NOMO-1 treated with DMSO at 0.1 percent for 48 hours (cell line): ENCODE results near the gene COG4.
"Not testable (repeated sequence)": the region's sequence is repeated elsewhere in the genome, so short reads cannot be mapped to it uniquely, and the experiment has no call there.

Source experiments
- DNase-seq: peaks from one replicate; lab custom pipeline; 2025; ENCODE audit not compliant: unreplicated experiment; lab: John Stamatoyannopoulos, UW

Gene COG4

GRCh38 chr16:70457446-70458166 is 65.7 kb downstream of the COG4 start:
- DNase-seq, result no peak

DNA sequence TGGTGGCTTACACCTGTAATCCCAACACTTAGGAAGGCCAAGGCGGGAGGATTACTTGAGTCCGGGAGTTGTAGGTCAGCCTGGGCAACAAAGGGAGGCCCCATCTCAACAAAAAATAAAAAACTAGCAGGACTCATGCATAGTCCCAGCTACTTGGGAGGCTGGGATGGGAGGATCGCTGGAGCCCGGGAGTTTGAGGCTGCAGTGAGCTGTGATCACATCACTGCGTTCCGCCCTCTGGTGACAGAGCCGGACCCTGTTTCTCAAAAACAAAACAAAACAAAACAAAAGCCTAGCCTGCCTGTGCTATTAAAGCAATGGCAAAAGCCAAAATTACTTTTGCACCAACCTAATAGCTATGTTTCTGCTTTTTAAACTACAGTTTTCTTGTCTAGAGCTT is 67.4 kb downstream of the COG4 start:
- DNase-seq, result no peak

GRCh38 chr16:70454222-70455034 is 68.9 kb downstream of the COG4 start, which contains the start of gene FCSK:
TSS of gene FCSK (plus strand) at chr16:70454595. CDS start at chr16:70463191, 8,596 bp downstream.
- peak; percentile 51 for DNase-seq

DNA sequence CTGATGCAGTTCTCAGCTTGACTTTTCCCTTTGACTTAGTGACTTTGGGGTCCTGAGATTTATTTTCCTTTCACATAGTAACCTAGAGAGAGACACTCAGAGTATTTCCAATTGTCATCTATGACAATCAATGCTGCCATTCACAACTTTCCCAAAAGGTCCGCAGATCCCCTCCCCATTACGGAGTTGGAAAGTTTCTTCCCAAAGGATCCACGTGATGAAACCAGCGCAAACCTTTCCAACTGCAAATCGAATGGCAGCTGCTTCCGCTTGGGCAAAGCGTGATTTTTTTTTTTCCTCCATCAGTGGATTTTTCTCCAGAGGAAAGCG is 69.5 kb downstream of the COG4 start:
- DNase-seq, result no peak

DNA sequence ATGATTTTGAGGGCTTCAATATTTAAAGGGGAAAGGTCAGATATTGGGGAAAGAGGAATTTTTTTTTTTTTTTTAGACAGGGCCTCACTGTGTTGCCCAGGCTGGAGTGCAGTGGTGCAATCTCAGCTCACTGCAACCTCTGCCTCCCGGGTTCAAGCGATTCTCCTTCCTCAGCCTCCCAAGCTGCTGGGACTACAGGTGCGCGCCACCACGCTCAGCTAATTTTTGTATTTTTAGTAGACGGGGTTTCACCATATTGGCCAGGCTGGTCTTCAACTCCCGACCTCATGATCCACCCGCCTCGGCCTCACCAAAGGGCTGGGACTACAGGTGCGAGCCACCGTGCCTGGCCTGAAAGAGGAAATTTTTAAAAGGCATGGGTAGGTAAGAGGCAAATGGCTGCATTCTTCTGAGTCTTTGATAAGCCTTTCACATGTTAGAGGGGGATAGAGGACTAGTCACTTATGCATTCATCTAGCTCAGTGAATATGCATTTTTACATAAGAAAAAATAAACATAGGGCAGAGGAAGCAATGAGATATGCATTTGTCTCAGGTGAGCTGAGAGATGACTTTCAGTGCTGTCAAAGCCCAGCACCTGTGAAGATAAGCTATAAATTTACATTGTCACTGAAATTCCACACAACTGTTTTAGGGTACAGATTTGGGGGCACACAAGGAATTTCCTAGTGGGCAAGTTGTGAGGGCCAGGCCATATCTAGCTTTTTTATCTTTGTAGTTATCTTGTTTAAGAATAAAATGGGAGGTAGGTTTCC is 70.0 kb downstream of the COG4 start:
- no peak for DNase-seq

GRCh38 chr16:70451004-70451340 is 72.4 kb downstream of the COG4 start:
- DNase-seq, result not testable (repeated sequence)

- not testable (repeated sequence) for DNase-seq
Observed at GRCh38 chr16:70450142-70451003, 73.0 kb downstream of the COG4 start.

- DNase-seq, result no peak
Observed at GRCh38 chr16:70448075-70448474, 75.3 kb downstream of the COG4 start.

DNA sequence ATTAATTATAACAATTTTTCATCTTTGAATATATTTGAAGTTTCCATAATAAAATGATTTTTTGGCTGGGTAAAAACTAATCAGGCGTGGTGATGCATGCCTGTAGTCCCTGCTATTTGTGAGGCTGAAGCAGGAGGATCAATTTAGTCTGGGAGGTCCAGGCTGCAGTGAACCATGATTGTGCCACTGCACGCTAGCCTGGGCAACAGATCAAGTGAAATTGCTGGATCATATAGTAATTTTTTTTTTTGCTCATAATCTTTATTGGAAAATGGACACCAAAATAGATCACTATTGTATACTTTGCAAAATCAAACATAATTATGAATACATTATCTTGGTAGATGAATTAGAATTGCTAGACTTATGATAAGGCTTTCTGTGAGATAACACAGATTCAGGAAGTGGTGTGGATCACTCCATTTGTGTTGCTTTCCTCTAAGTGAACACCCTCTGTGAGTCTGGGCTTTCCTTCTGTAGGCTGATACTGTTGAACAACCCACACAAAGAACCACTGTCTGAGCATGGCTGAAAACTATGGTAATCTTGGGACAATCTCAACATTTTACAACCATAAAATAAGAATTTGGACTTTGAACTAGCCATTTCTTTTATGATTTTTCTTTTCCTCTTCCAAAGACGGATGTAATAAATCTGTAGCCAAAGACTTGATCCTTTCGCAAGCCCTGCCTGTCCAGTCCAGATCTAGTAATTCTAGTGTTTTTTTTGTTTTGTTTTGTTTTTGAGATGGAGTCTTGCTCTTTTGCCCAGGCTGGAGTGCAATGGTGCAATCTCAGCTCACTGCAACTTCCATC is 78.9 kb downstream of the COG4 start:
- DNase-seq, result peak; percentile 64

- DNase-seq, result no peak
Observed at GRCh38 chr16:70442344-70442743, 81.0 kb downstream of the COG4 start.

DNA sequence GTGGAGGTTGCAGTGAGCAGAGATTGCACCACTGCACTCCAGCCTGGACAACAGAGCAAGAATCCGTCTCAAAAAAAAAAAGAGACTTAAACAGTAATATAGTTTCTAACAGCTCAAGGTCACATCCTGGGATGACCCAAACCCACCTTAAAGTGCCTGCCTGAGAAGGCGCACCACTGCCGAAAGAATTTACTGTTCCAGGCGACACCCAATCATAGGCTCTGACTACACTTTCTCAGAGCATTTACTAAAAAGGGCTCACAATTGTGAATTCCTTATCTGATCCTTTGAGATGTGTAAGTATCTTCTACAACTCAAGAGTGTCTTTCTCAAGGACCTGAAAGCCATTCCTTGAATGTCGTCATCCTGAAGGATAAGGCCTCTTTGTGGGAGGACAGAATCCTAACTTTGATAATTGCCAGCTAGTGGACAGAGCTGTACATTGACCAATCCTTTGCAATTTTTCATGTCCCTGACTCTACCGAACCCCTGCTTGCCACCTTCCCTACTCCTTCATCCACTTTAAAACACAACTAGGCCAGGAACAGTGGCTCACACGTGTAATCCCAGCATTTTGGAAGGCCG is 81.9 kb downstream of the COG4 start:
- no peak for DNase-seq

DNA sequence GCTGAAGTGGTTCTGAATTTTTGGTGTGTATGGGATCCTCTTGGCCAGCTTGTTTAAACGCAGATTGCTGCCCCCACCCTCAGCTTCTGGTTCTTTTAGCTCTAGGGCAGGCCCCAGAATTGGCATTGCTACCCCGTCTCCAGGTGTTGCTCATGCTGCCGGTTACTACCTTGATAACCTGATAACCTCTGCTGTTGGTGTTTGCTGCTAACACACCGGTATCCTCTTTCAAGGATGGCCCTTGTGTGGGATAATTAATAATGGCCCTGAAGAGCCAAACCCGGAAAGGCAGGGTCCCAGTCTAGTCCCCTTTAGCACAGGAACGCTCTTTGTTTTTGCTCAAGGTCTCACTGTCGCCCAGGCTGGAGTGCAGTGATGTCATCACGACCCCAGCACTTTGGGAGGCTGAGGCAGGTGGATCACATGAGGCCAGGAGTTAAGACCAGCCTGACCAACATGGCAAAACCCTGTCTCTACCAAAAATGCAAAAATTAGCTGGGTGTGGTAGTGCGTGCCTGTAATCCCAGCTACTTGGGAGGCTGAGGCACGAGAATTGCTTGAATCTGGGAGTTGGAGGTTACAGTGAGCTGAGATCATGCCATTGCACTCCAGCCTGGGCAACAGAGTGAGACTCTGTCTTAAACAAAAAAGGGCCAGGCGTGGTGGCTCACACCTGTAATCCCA is 83.2 kb downstream of the COG4 start:
- DNase-seq, result no peak

DNA sequence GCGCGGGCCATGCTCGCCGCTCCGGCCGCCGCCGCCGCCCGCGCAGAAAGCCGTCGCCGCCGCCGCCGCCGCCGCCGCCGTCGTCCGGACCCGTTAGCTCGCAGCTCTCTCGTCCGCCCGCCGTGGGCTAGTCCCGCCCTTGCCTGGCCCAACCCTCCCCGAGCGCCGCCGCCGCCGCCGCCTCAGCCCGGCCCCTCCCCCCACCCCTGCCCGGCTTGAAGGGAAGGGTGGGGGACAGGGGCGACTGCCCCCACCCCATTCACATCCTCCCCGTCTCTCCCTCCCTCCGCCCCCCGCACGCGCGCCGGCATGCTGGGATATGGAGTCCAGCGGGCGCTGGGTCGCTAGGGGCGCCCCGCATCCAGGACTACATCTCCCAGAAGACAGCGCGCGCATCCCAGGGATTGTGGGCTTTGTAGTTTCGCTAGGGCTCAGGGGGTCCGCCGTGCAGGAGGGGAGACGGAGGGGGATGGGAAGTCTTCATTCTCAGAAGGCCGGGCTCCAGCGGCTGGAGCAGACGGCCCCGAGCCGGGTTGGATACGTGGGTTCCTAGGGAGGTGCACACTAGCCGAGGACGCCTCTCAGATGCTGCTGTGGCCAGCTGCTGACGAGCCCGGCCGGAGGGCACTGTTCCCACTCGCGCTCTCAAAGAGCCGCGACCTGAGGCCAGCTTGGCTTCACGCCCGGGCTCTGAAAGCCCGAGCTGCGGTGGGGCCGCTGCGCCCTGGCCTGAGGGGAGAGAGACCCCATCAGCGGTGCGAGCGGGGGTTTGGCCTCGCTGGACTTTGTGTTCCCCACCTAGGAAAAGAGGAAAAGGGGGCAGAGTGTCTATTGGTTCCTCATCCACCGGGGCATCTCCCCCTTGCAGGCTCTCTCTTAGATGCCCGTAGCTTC is 84.1 kb downstream of the COG4 start, which contains the start of gene ST3GAL2:
Gene ST3GAL2 (minus strand): TSS at position 132 of the 894 bp plus-strand sequence. CDS start 40,570 bp downstream, outside the sequence.
- DNase-seq, result peak; percentile 85

DNA sequence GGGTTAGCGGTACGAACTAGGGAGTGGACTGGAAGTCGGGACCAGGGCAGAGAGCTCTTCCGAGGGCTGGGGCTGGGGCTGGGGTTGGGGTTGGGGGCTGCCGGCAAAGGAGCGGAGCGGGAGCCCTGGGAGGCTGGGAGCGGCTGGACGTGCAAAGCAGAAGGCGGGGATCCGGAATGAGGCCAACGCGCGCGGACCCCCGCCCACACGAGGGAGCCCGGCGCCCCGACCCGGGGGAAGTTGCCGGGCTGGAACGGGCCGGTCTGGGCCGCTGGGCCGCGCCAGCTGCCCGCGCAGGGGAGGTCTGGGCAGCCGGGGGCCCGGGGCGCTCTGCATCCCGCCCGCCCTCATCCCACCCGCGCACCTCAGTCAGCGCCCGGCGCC is 84.8 kb downstream of the COG4 start:
- no peak for DNase-seq

DNA sequence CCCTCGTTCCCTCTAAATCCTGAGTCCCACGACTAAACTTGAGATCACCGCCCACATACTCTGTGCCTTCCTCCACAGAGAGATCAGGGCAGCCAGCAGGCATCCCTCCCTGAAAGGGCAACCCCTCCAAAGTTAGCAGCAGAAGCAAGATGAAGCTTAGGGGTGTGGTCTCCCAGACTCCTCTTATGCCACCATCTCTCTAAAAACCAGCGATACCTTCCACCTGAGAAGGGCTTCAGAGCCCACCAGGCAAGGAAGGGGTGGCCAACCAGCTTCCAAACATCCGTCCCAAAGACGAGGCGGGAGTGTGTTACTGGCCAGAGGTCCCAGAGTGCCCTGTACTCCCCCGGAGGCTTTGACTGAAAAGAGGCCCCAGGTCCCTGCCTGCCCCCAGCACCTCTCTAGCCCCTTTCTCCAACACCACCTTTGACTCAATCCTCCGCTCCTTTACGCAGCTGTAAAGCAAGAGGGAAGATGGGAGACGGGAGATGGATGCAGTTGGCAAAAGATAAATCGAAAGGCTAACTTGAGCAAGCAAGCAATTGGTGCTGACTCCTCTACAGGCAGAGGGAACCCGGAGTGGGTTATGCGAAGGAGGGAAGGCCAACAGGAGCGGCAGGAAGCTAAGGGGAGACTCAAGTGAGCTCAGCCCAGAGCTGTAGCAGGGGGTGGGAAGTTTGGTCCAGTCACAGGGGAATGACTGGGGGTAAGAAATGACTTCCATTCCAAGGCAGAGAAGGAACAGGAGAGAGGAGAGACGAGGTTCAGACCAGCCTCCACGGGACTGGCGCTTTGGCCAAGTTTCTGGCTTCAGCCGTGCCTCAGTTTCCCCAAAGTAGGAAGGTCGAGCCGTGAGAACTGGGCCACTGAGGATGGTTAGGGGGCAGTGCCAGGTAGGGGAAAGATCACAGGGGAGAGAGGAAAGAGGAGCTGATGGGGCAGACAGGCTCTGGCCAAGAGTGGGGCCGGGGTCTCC is 85.5 kb downstream of the COG4 start:
- no peak for DNase-seq

GRCh38 chr16:70437017-70437581 is 86.3 kb downstream of the COG4 start:
- no peak for DNase-seq
